Left ventricle myocardium superior (tissue), 1 donor: ENCODE results near the gene MYO15B. TPM values are rescaled to one million over a fixed set of nuclear protein-coding genes. Genes with fewer than 3 reads are reported as not detected.
A peak's percentile ranks its signal among the peaks of the same experiment; 100 is the strongest.

ENCODE experiments used
- ATAC-seq: fragments of 200-7000 bp; cut with Tn5 transposase; one replicate; pipeline ENCODE4 v1.9.1; 2020; ENCODE audit warnings: mild to moderate bottlenecking, moderate library complexity
- DNase-seq: peaks from one replicate; pipeline ENCODE4 v3.0.0-alpha.2; 2020
- intact Hi-C: fragments of 100-400 bp; cut with micrococcal nuclease; formaldehyde crosslinking; loops from one replicate; pipeline ENCODE4 v1.11.0; 2022
- long read RNA-seq: library from polyadenylated mRNA; unstranded; transcript quantifications from one replicate; pipeline ENCODE4 v2.0.0, GENCODE V29; 2021
- total RNA-seq: library from RNA; stranded (reverse); fragmentation: NEBNext Ultra II Directional; extraction: Animal tissue kit (Norgen Biotek cat#: 25700); gene quantifications from one replicate; pipeline ENCODE4 v1.2.1, GENCODE V29; 2021
- donor health status: DM: no; HTN: yes; CAD: no; lungs with severe emphysema.

The MYO15B gene
- total RNA-seq, result 48.2 TPM
- long read RNA-seq, partial matches to known transcripts, result 5 of 11 reads
- long read RNA-seq, other reads (novel, unspliced or antisense), result 6 of 11 reads

- ATAC-seq (peak; percentile 49), DNase-seq (peak; percentile 84)
- intact Hi-C loops, result no loop called here
Observed at GRCh38 chr17:75587675-75588595, at the start of gene MYO15B. MYO15B (plus strand) TSS chr17:75587800; CDS start chr17:75588058, 258 bp downstream.

- intact Hi-C loops, result no loop called here
- ATAC-seq, result no peak
Observed at GRCh38 chr17:75539967-75540729, 47.5 kb upstream of the MYO15B start.

GRCh38 chr17:75540923-75541503 lies 46.6 kb upstream of the MYO15B start:
- DNase-seq (no peak), ATAC-seq (no peak)
- intact Hi-C loops, result no loop called here

More at GRCh38 chr17:75539967-75540729, 47.5 kb upstream of the MYO15B start:
- no peak for DNase-seq

- DNase-seq (no peak), ATAC-seq (no peak)
- intact Hi-C loops, result no loop called here
Observed at GRCh38 chr17:75542229-75542628, 45.4 kb upstream of the MYO15B start.

- DNase-seq (no peak), ATAC-seq (no peak)
- intact Hi-C loops, result no loop called here
Observed at GRCh38 chr17:75542728-75543336, 44.8 kb upstream of the MYO15B start.

- no peak for DNase-seq
- no peak for ATAC-seq
- intact Hi-C loops, result no loop called here
Observed at GRCh38 chr17:75544250-75544649, 43.4 kb upstream of the MYO15B start.

- peak; percentile 19 for ATAC-seq
- intact Hi-C loops, result no loop called here
- no peak for DNase-seq
Observed at GRCh38 chr17:75546181-75546580, 41.4 kb upstream of the MYO15B start.

- intact Hi-C loops, result no loop called here
- no peak for DNase-seq
- no peak for ATAC-seq
Observed at GRCh38 chr17:75547091-75547490, 40.5 kb upstream of the MYO15B start.

GRCh38 chr17:75548813-75549212 lies 38.8 kb upstream of the MYO15B start:
- DNase-seq (no peak), ATAC-seq (no peak)
- intact Hi-C loops, result no loop called here

GRCh38 chr17:75549246-75550138 lies 38.1 kb upstream of the MYO15B start:
- peak; percentile 87 for ATAC-seq
- intact Hi-C loops, result no loop called here
- peak; percentile 44 for DNase-seq

GRCh38 chr17:75550139-75550465 lies 37.5 kb upstream of the MYO15B start:
- intact Hi-C loops, result no loop called here
- no peak for DNase-seq
- ATAC-seq, result no peak

- ATAC-seq (no peak), DNase-seq (no peak)
- intact Hi-C loops, result no loop called here
Observed at GRCh38 chr17:75551266-75551665, 36.3 kb upstream of the MYO15B start.

GRCh38 chr17:75552425-75553294 lies 34.9 kb upstream of the MYO15B start:
- no peak for ATAC-seq
- intact Hi-C loops, result no loop called here
- DNase-seq, result no peak

GRCh38 chr17:75553295-75554110 lies 34.1 kb upstream of the MYO15B start:
- DNase-seq (no peak), ATAC-seq (no peak)
- intact Hi-C loops, result no loop called here

GRCh38 chr17:75555679-75556153 lies 31.9 kb upstream of the MYO15B start:
- DNase-seq, result no peak
- intact Hi-C loops, result no loop called here
- no peak for ATAC-seq

- ATAC-seq, result peak; percentile 51
- intact Hi-C loops, result no loop called here
Observed at GRCh38 chr17:75557075-75557851, 30.3 kb upstream of the MYO15B start.

More at GRCh38 chr17:75557075-75557851, 30.3 kb upstream of the MYO15B start:
- no peak for DNase-seq
